GM12878 (cell line): ENCODE results near the gene SMARCB1. TPM values are rescaled to one million over a fixed set of nuclear protein-coding genes. Genes with fewer than 3 reads are reported as not detected.
A peak's percentile ranks its signal among the peaks of the same experiment; 100 is the strongest.

Source experiments
- ASH2L ChIP-seq: fragments of 300-600, 200-600 bp; sonication (generic); IDR thresholded peaks from 2 replicates; pipeline ENCODE4 v1.6.1; 2017; ENCODE audit warnings: low read depth, mild to moderate bottlenecking, borderline replicate concordance
- CHD4 ChIP-seq: fragments of 200-600 bp; sonication (generic); IDR thresholded peaks from 2 replicates; pipeline ENCODE4 v1.6.1; 2016; ENCODE audit warnings: mild to moderate bottlenecking
- DPF2 ChIP-seq: fragments of 450-650 bp; IDR thresholded peaks from 2 replicates; pipeline ENCODE4 v1.6.1; 2017; ENCODE audit warnings: mild to moderate bottlenecking
- E2F8 ChIP-seq: fragments of 450-650 bp; IDR thresholded peaks from 2 replicates; pipeline ENCODE4 v1.6.1; 2018; ENCODE audit warnings: mild to moderate bottlenecking, low read depth, moderate library complexity; ENCODE audit not compliant: partially characterized antibody
- FOXK2 ChIP-seq: fragments of 450-650 bp; IDR thresholded peaks from 2 replicates; pipeline ENCODE4 v1.6.1; 2017; ENCODE audit warnings: mild to moderate bottlenecking, moderate library complexity
- IRF3 ChIP-seq: fragments of 450-650 bp; IDR thresholded peaks from 2 replicates; pipeline ENCODE4 v1.6.1; 2014; ENCODE audit warnings: mild to moderate bottlenecking
- KDM1A ChIP-seq: fragments of 200-600 bp; sonication (generic); IDR thresholded peaks from 2 replicates; pipeline ENCODE4 v1.6.1; 2016; ENCODE audit warnings: borderline replicate concordance
- MTA2 ChIP-seq: fragments of 450-650 bp; IDR thresholded peaks from 2 replicates; pipeline ENCODE4 v1.6.1; 2016; ENCODE audit warnings: low read depth, mild to moderate bottlenecking, moderate library complexity
- POLR2A ChIP-seq: IDR thresholded peaks from 2 replicates; pipeline ENCODE4 v1.6.1; 2011; ENCODE audit warnings: low read depth, mild to moderate bottlenecking, low read length
- POLR2AphosphoS5 ChIP-seq: IDR thresholded peaks from 2 replicates; pipeline ENCODE4 v1.6.1; 2011; ENCODE audit warnings: mild to moderate bottlenecking, low read length, inconsistent platforms
- RCOR1 ChIP-seq: conservative IDR thresholded peaks from 2 replicates; pipeline ENCODE4 v1.6.1; 2012; ENCODE audit warnings: low read depth, low read length, improper control_type of control experiment
- RUNX3 ChIP-seq: IDR thresholded peaks from 2 replicates; pipeline ENCODE4 v1.6.1; 2012; ENCODE audit warnings: low read length, inconsistent platforms
- SIN3A ChIP-seq: IDR thresholded peaks from 2 replicates; pipeline ENCODE4 v1.6.1; 2012; ENCODE audit warnings: low read depth, low read length, improper control_type of control experiment
- SUPT20H ChIP-seq: IDR thresholded peaks from 2 replicates; pipeline ENCODE4 v1.6.1; 2011; ENCODE audit warnings: low read depth, mild to moderate bottlenecking, low read length, moderate library complexity, borderline replicate concordance; ENCODE audit not compliant: control insufficient read depth
- TARDBP ChIP-seq: IDR thresholded peaks from 2 replicates; pipeline ENCODE4 v1.6.1; 2016; ENCODE audit warnings: borderline replicate concordance
- TCF3 ChIP-seq: IDR thresholded peaks from 2 replicates; pipeline ENCODE4 v1.6.1; 2012; ENCODE audit warnings: low read depth, mild to moderate bottlenecking, low read length, borderline replicate concordance; ENCODE audit not compliant: insufficient read depth
- USF1 ChIP-seq: IDR thresholded peaks from 2 replicates; pipeline ENCODE4 v1.6.1; 2011; ENCODE audit warnings: borderline replicate concordance, low read depth, mild to moderate bottlenecking, moderate library complexity, mixed read lengths, low read length; ENCODE audit not compliant: insufficient read depth; ENCODE audit errors: extremely low read length
- YY1 ChIP-seq: IDR thresholded peaks from 2 replicates; pipeline ENCODE4 v1.6.1; 2011; ENCODE audit warnings: low read depth, mild to moderate bottlenecking, low read length
- ZBTB4 ChIP-seq: fragments of 450-650 bp; formaldehyde crosslinking; IDR thresholded peaks from 2 replicates; pipeline ENCODE4 v1.4.0; 2022; ENCODE audit warnings: mild to moderate bottlenecking, moderate library complexity
- polyA plus RNA-seq, 11 experiments: library from polyadenylated mRNA; depleted of rRNA in 4 of 11; unstranded in 6 of 11; stranded (reverse) in 5 of 11; fragments of >200 nt; fragmentation: Nextera tagmentation in 4 of 11; fragmentation: Illumina TruSeq in 1 of 11; extraction: Ambion mirVana in 4 of 11; extraction: Trizol in 1 of 11; gene quantifications; 1 replicate in 1 of 11; 2 replicates in 10 of 11; pipeline versions ENCODE4 v1.2.1 to v1.2.3, GENCODE V29; 2011 to 2016; ENCODE audit warnings: inconsistent platforms in 2 of 11, missing spikeins in 2 of 11, low read depth in 1 of 11
- total RNA-seq, 4 experiments: library from RNA; depleted of rRNA in 3 of 4; stranded (reverse); fragments of >200 nt in 3 of 4; fragmentation: Illumina TruSeq in 1 of 4; extraction: Trizol in 1 of 4; gene quantifications; 2 replicates each; pipeline versions ENCODE4 v1.2.1 to v1.2.3, GENCODE V29; 2013 to 2021

SMARCB1 gene
- total and polyA plus RNA-seq, 10 of the 15 experiments (the other 5 are each of a cell fraction or from before 2014, with no cell fraction given), result 9.1 to 215 (median 183) TPM

GRCh38 chr22:23838681-23839468, 52.1 kb downstream of the SMARCB1 start, which contains the start of gene DERL3 (continued):
- TF ChIP-seq IRF3 (peak; percentile 89), SUPT20H (no peak), FOXK2 (peak; percentile 95), POLR2AphosphoS5 (no peak), KDM1A (no peak), SIN3A (peak; percentile 91), ZBTB4 (CRISPR knock-in tag) (no peak), TCF3 (peak; percentile 49; the same call in 1 of the 2 replicates), MTA2 (no peak), USF1 (peak; percentile 88), TARDBP (no peak), E2F8 (peak; percentile 97), RUNX3 (peak; percentile 82), POLR2A (peak; percentile 70), CHD4 (no peak), ASH2L (no peak), RCOR1 (peak; percentile 82; the same call in 1 of the 2 replicates), YY1 (peak; percentile 51; the same call in 1 of the 2 replicates), DPF2 (peak; percentile 47; the same call in 1 of the 2 replicates)
